ENCODE measurements around the gene PIGX.

The PIGX gene

DNA sequence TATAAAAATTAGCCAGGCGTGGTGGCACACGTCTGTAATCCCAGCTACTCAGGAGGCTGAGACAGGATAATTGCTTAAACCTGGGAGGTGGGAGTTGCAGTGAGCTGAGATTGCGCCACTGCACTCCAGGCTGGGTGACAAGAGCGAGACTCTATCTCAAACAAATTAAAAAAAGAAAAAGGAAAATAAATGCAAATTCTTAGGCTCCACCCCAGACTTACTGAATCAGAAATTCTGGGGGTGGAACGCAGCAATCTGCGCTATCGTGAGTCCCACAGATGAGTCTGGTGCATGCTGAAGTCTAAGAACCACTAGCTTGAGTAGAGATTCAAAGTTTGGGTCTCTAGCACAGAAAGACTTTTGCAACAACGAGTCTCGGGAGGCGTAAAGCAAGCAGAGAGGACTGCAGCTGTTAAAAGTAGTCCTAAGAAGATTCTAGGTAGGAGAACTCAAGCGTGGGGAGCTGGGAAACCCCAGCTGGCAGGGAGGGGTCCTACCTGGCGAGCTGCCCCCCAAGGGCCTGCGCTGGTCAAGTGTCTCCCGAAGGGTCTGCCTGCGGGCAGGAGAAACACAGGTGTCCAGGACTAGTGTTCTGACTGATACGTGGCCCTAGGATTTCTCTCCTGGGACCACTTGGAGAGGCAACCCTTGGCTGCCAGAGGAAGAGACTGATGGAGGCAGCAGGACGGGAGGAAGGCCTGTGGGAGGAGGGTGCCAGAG is 22.1 kb upstream of the PIGX start:
- Histone ChIP-seq H3K27ac (ENCODE audit: low read depth, low read length) (no peak overlapping the region), H3K4me1 (ENCODE audit: control insufficient read depth, insufficient read depth, low read length) (no peaks in the 10 kb centered on the region), H3K9ac (ENCODE audit: low read length) (no peak overlapping the region), H3K4me3 (ENCODE audit: low read length) (no peak overlapping the region), H3K36me3 (ENCODE audit: control insufficient read depth, insufficient read depth, low read length) (no peaks in the 10 kb centered on the region), H3K27me3 (ENCODE audit: control insufficient read depth, insufficient read depth, low read length) (no peaks in the 10 kb centered on the region)

DNA sequence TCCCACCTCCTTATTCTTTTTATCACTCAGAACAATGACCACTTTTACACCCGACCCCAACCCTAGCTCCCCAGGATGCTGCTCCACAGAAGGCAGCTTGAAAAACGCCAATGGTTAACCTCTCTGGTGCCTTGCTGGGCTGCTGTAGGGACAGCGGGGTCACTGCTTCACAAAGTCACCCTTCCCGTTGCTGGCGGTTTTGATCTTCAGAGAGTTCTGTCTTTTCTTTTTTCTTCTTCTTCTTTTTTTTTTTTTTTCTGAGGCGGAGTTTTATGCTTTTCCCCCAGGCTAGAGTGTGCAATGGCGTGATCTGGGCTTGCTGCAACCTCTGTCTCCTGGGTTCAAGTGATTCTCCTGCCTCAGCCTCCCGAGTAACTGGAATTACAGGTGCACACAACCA is 20.8 kb upstream of the PIGX start:
- H3K27me3 ChIP-seq (ENCODE audit: control insufficient read depth, insufficient read depth, low read length) = no peaks in the 10 kb centered on the region
- no peak overlapping the region for H3K27ac ChIP-seq (ENCODE audit: low read depth, low read length)
- H3K4me1 ChIP-seq (ENCODE audit: control insufficient read depth, insufficient read depth, low read length) = no peaks in the 10 kb centered on the region
- H3K36me3 ChIP-seq (ENCODE audit: control insufficient read depth, insufficient read depth, low read length) = no peaks in the 10 kb centered on the region
- H3K9ac ChIP-seq (ENCODE audit: low read length) = no peak overlapping the region
- H3K4me3 ChIP-seq (ENCODE audit: low read length) = no peak overlapping the region

DNA sequence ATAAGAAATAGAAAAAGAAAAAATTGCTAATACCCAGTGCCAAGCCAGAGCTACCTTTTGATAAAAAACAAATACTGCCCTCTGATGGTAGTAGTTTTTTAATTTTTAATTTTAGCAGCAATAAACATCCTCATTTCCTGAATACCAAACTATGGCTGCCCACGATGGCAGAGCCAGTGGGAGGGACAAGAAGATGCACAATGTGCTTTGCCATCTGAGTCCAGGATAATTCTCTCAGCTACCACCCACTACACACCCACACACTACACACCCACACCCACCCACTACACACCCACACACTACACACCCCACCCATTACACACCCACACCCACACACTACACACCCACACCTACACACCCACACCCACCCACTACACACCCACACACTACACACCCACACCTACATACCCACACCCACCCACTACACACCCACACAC is 18.0 kb upstream of the PIGX start:
- Histone ChIP-seq H3K9ac (ENCODE audit: low read length) (no peak overlapping the region), H3K27ac (ENCODE audit: low read depth, low read length) (no peak overlapping the region), H3K4me3 (ENCODE audit: low read length) (no peak overlapping the region), H3K4me1 (ENCODE audit: control insufficient read depth, insufficient read depth, low read length) (no peaks in the 10 kb centered on the region), H3K36me3 (ENCODE audit: control insufficient read depth, insufficient read depth, low read length) (no peaks in the 10 kb centered on the region), H3K27me3 (ENCODE audit: control insufficient read depth, insufficient read depth, low read length) (no peaks in the 10 kb centered on the region)

DNA sequence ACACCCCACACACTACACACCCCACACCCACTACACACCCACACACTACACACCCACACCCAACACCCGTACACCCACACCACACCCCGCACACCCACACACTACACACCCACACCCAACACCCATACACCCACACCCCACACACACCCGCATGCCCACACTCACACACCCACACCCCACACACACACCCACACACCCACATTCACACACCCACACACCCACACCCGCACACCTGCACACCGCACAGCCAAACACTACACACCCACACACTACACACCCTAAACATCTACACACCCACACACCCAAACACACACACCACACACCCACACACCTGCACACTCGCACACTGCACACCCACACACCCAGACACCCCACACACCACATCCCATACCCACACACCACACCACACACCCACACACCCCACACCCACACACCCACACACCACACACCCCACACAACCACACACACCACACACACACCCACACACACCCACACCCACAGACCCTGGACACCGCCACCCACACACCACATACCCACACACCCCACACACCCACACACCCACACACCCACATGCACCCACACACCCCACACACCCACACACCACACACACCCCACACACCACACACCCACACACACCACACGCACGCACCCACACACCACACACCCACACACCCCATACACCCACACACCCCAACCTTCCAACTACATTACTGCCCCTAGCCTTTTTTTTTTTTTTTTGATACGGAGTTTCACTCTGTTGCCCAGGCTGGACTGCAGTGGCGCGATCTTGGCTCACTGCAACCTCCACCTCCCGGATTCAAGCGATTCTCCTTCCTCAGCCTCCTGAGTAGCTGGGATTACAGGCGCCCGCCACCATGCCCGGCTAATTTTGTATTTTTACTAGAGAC is 17.0 kb upstream of the PIGX start:
- no peak overlapping the region for H3K27ac ChIP-seq (ENCODE audit: low read depth, low read length)
- H3K36me3 ChIP-seq (ENCODE audit: control insufficient read depth, insufficient read depth, low read length) = no peaks in the 10 kb centered on the region
- H3K9ac ChIP-seq (ENCODE audit: low read length) = no peak overlapping the region
- H3K4me3 ChIP-seq (ENCODE audit: low read length) = no peak overlapping the region
- H3K4me1 ChIP-seq (ENCODE audit: control insufficient read depth, insufficient read depth, low read length) = no peaks in the 10 kb centered on the region
- no peaks in the 10 kb centered on the region for H3K27me3 ChIP-seq (ENCODE audit: control insufficient read depth, insufficient read depth, low read length)

DNA sequence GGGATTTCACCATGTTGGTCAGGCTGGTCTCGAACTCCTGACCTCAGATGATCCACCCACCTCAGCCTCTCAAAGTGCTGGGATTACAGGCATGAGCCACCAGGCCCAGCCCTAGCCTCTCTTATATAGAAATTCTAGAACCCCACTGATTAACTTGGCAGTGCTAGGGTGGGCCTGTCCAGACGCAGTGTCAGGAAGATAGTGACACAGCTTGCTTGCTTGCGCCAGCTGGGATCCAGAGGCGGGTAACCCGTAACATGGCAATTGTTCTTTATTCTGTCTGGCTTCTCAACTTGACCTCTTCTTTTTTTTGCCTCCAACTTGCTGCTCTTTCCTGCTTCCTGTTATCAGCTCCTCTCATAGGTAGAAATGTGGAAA is 16.3 kb upstream of the PIGX start:
- Histone ChIP-seq H3K9ac (ENCODE audit: low read length) (no peak overlapping the region), H3K27me3 (ENCODE audit: control insufficient read depth, insufficient read depth, low read length) (no peaks in the 10 kb centered on the region), H3K36me3 (ENCODE audit: control insufficient read depth, insufficient read depth, low read length) (no peaks in the 10 kb centered on the region), H3K4me1 (ENCODE audit: control insufficient read depth, insufficient read depth, low read length) (no peaks in the 10 kb centered on the region), H3K27ac (ENCODE audit: low read depth, low read length) (no peak overlapping the region), H3K4me3 (ENCODE audit: low read length) (no peak overlapping the region)

DNA sequence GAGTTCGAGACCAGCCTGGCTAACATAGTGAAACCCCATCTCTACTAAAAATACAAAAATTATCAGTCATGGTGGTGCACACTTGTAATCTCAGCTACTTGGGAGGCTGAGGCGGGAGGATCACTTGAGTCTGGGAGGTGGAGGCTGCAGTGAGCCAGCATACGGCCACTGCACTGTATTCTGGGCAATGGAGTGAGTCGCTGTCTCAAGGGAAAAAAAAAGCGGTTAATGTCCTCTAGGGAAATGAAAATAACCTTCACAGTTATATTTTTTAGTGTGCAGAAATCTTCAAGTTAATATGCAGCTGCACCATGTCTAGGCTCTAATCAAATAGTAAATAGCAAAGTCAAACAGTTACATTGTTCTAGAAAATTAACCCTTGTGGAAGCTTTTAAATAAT is 14.9 kb upstream of the PIGX start:
- Histone ChIP-seq H3K27ac (ENCODE audit: low read depth, low read length) (no peak overlapping the region), H3K4me1 (ENCODE audit: control insufficient read depth, insufficient read depth, low read length) (no peaks in the 10 kb centered on the region), H3K36me3 (ENCODE audit: control insufficient read depth, insufficient read depth, low read length) (no peaks in the 10 kb centered on the region), H3K4me3 (ENCODE audit: low read length) (no peak overlapping the region), H3K9ac (ENCODE audit: low read length) (no peak overlapping the region), H3K27me3 (ENCODE audit: control insufficient read depth, insufficient read depth, low read length) (no peaks in the 10 kb centered on the region)

DNA sequence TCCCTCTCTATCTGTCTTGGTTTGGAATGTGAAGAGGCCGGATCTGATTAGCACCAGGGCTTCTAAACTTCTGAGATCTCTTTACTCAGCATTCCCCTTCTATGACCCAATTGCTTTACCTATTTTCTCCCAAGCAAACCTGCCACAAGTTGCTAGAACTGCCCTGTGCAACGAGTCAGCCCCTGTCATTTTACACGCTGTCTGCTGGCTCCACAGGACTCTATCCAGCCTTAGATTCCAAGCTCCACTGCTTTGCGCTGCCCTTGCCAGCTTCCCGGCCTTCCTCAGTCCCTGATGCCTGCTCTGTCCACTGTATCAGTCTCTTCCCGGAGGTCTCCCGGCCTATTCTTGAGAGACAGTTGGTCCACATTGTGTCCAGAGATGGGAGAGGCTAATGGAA is 12.4 kb upstream of the PIGX start:
- H3K4me1 ChIP-seq (ENCODE audit: control insufficient read depth, insufficient read depth, low read length) = no peaks in the 10 kb centered on the region
- H3K36me3 ChIP-seq (ENCODE audit: control insufficient read depth, insufficient read depth, low read length) = no peaks in the 10 kb centered on the region
- no peaks in the 10 kb centered on the region for H3K27me3 ChIP-seq (ENCODE audit: control insufficient read depth, insufficient read depth, low read length)
- H3K9ac ChIP-seq (ENCODE audit: low read length) = no peak overlapping the region
- H3K27ac ChIP-seq (ENCODE audit: low read depth, low read length) = no peak overlapping the region
- H3K4me3 ChIP-seq (ENCODE audit: low read length) = no peak overlapping the region

DNA sequence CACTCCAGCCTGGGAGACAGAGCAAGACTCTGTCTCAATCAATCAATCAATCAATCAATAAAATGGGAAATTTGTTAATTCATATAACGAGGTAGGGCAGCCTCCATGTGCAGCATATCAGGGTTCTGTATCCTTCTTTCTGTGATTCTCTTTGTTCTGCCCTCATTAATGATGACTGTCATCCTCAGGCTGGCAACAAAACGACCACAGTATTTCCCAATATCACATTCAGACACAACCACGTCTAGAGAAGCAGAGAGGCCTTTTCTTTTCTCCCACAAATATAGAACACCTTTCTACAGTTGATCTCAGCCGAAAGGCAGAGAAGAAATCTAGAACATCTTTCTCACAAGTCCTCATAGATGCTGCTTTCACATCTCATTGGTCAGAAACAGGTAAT is 11.4 kb upstream of the PIGX start:
- Histone ChIP-seq H3K27ac (ENCODE audit: low read depth, low read length) (no peak overlapping the region), H3K36me3 (ENCODE audit: control insufficient read depth, insufficient read depth, low read length) (no peaks in the 10 kb centered on the region), H3K27me3 (ENCODE audit: control insufficient read depth, insufficient read depth, low read length) (no peaks in the 10 kb centered on the region), H3K4me1 (ENCODE audit: control insufficient read depth, insufficient read depth, low read length) (no peaks in the 10 kb centered on the region), H3K9ac (ENCODE audit: low read length) (no peak overlapping the region), H3K4me3 (ENCODE audit: low read length) (no peak overlapping the region)

DNA sequence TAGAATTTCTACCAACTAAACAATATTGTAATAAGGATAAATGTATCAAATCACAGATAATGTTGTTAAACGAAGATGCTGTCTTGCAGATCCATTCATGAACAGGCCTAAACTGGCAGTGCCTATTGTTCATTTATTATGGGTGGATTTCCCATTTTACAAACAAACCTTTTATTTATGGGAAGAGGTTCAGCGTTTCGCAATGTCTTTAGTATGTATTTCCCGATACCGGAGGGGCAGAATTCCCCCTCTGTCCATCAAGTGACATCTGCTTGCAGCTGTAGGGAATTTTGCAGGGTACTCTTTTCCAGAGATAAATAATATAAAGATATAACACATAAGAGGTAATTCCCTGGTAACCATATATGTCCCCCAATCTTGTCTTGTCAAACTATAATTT is 5.8 kb upstream of the PIGX start:
- H3K27me3 ChIP-seq (ENCODE audit: control insufficient read depth, insufficient read depth, low read length) = no peaks in the 10 kb centered on the region

DNA sequence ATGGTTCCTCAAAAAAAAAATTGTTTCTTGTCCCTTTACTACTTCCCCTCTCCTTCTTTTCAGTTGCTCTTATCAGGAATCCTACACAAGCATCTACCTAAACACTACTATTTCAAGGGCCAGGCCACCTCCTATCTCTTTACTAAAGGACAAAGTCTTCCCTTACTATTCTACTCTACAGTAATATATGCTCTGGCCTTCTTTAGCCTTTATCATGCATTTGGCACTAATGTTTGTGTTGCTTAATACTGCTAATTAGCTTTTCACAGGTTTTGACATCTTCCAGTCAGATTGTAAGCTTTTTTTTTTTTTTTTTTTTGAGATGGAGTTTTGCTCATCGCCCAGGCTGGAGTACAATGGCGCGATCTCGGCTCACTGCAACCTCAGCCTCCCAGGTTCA is 5.4 kb upstream of the PIGX start:
- Histone ChIP-seq H3K36me3 (ENCODE audit: control insufficient read depth, insufficient read depth, low read length) (no peaks in the 10 kb centered on the region), H3K27me3 (ENCODE audit: control insufficient read depth, insufficient read depth, low read length) (no peaks in the 10 kb centered on the region), H3K4me1 (ENCODE audit: control insufficient read depth, insufficient read depth, low read length) (no peaks in the 10 kb centered on the region), H3K27ac (ENCODE audit: low read depth, low read length) (no peak overlapping the region), H3K4me3 (ENCODE audit: low read length) (no peak overlapping the region), H3K9ac (ENCODE audit: low read length) (no peak overlapping the region)

More for the DNA sequence above, 5.8 kb upstream of the PIGX start:
- Histone ChIP-seq H3K9ac (ENCODE audit: low read length) (no peak overlapping the region), H3K4me1 (ENCODE audit: control insufficient read depth, insufficient read depth, low read length) (no peaks in the 10 kb centered on the region), H3K27ac (ENCODE audit: low read depth, low read length) (no peak overlapping the region), H3K4me3 (ENCODE audit: low read length) (no peak overlapping the region), H3K36me3 (ENCODE audit: control insufficient read depth, insufficient read depth, low read length) (no peaks in the 10 kb centered on the region)

DNA sequence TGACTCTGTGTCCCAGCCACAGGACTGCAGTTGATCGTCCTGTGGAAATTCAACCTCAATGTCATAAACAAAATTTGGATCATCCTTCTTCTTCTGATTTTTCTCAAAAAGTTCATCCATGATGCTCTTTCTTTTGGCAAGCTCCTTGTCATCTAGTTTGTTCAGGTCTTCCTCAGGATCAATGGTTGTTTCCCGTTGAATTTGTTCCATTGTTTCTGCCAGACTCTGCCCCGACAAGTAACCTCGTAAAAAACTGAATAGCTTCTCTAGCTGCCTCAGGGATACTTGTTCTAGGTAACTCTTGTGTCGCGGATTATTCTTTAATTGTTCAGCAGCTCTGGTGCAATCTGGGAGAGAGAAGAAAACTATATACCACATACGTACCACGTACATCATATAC is 4.6 kb upstream of the PIGX start:
- H3K9ac ChIP-seq (ENCODE audit: low read length) = no peak overlapping the region
- no peaks in the 10 kb centered on the region for H3K27me3 ChIP-seq (ENCODE audit: control insufficient read depth, insufficient read depth, low read length)

DNA sequence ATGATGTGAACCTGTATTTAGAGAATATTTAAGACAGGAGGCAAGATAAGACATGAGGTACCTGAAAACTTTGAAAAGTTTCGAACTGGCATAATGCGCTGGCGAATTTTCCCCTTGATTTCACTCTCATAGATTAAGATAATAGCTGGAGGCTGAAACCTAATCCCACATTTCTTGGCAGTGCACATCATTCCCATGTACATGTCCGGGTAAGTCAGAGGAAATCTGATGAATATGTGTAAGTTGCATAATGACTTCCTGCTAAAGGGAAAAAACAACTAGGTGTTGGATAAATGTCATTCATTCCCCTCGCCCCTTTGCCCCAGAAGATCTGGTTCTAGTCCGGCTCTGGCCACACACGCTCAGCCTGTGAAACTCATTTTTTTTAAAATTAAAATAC is 3.7 kb upstream of the PIGX start:
- no peaks in the 10 kb centered on the region for H3K27me3 ChIP-seq (ENCODE audit: control insufficient read depth, insufficient read depth, low read length)
- no peak overlapping the region for H3K4me3 ChIP-seq (ENCODE audit: low read length)
- H3K9ac ChIP-seq (ENCODE audit: low read length) = no peak overlapping the region
- no peak overlapping the region for H3K27ac ChIP-seq (ENCODE audit: low read depth, low read length)
- peaks cover 7% of the 10 kb centered on the region for H3K4me1 ChIP-seq (ENCODE audit: control insufficient read depth, insufficient read depth, low read length)
- no peaks in the 10 kb centered on the region for H3K36me3 ChIP-seq (ENCODE audit: control insufficient read depth, insufficient read depth, low read length)

More for the DNA sequence above, 4.6 kb upstream of the PIGX start:
- no peak overlapping the region for H3K27ac ChIP-seq (ENCODE audit: low read depth, low read length)
- no peak overlapping the region for H3K4me3 ChIP-seq (ENCODE audit: low read length)
- no peaks in the 10 kb centered on the region for H3K36me3 ChIP-seq (ENCODE audit: control insufficient read depth, insufficient read depth, low read length)
- H3K4me1 ChIP-seq (ENCODE audit: control insufficient read depth, insufficient read depth, low read length) = no peaks in the 10 kb centered on the region
